Endodermal cell (in vitro differentiated cells): Measurements from ENCODE around the gene KIF20B. TPM values are rescaled to one million over a fixed set of nuclear protein-coding genes. Genes with fewer than 3 reads are reported as not detected.

ENCODE experiments used
- DNase-seq: peaks from one replicate; pipeline ENCODE4 v3.0.0-alpha.2; 2017
- H3K27ac ChIP-seq: 2 replicates; pipeline ENCODE4 v1.5.1; 2013; ENCODE audit warnings: mild to moderate bottlenecking, low read depth, low read length, moderate library complexity
- H3K27me3 ChIP-seq: 2 replicates; pipeline ENCODE4 v1.6.1; 2013; ENCODE audit warnings: mild to moderate bottlenecking, low read length, moderate library complexity; ENCODE audit not compliant: insufficient read depth, control insufficient read depth, poor library complexity, severe bottlenecking
- H3K36me3 ChIP-seq: 2 replicates; pipeline ENCODE4 v1.7.0; 2013; ENCODE audit warnings: mild to moderate bottlenecking, low read length, moderate library complexity; ENCODE audit not compliant: control insufficient read depth, insufficient read depth
- H3K4me1 ChIP-seq: one replicate; pipeline ENCODE4 v1.7.0; 2013; ENCODE audit warnings: low read length; ENCODE audit not compliant: control insufficient read depth, insufficient read depth
- H3K4me3 ChIP-seq: 2 replicates; pipeline ENCODE4 v1.5.1; 2013; ENCODE audit warnings: mild to moderate bottlenecking, low read length, moderate library complexity
- H3K9ac ChIP-seq: 2 replicates; pipeline ENCODE4 v1.6.1; 2013; ENCODE audit warnings: mild to moderate bottlenecking, low read length, moderate library complexity; ENCODE audit not compliant: poor library complexity, severe bottlenecking; ENCODE audit errors: extremely low read depth
- H3K9me3 ChIP-seq: 2 replicates; pipeline ENCODE4 v1.6.1; 2013; ENCODE audit warnings: mild to moderate bottlenecking, low read length, moderate library complexity; ENCODE audit not compliant: control insufficient read depth
- H3K27ac Mint-ChIP-seq: 2 replicates; pipeline ENCODE4 v1.8.0; 2020; ENCODE audit warnings: mixed read lengths
- H3K27me3 Mint-ChIP-seq: 2 replicates; pipeline ENCODE4 v1.8.0; 2021; ENCODE audit warnings: mild to moderate bottlenecking, mixed read lengths; ENCODE audit not compliant: insufficient read depth
- H3K36me3 Mint-ChIP-seq: 2 replicates; pipeline ENCODE4 v1.8.0; 2020; ENCODE audit warnings: low read depth, mixed read lengths
- H3K4me1 Mint-ChIP-seq: 2 replicates; pipeline ENCODE4 v1.8.0; 2020; ENCODE audit warnings: mixed read lengths
- H3K4me3 Mint-ChIP-seq: 2 replicates; pipeline ENCODE4 v1.8.0; 2020; ENCODE audit warnings: mild to moderate bottlenecking, moderate library complexity, mixed read lengths
- H3K9me3 Mint-ChIP-seq: 2 replicates; pipeline ENCODE4 v1.8.0; 2020; ENCODE audit warnings: mild to moderate bottlenecking, mixed read lengths
- WGBS, 2 experiments: methylation state at CpG; one replicate each; pipeline versions ENCODE4 v1.1.5 to v1.1.7; 2013; ENCODE audit warnings: missing lambda C conversion rate in 2 of 2, mixed read lengths in 1 of 2; ENCODE audit not compliant: insufficient coverage in 1 of 2, insufficient read length in 1 of 2; 5-methylcytosine and 5-hydroxymethylcytosine counted together
- total RNA-seq, 2 donors: library from RNA; stranded (reverse); fragmentation: NEBNext Ultra II Directional in 1 of 2; extraction: Animal tissue kit (Norgen Biotek cat#: 25700) in 1 of 2; gene quantifications; 2 replicates in 1 of 2; 3 replicates in 1 of 2; pipeline ENCODE4 v1.2.1, GENCODE V29; 2021
- TF ChIP-seq, protein P1 (sequence below): fragments of 200-600 bp; sonication (generic); conservative IDR thresholded peaks from 2 replicates; pipeline ENCODE4 v1.5.0; 2021; ENCODE audit warnings: antibody characterized with exemption, mild to moderate bottlenecking

KIF20B gene
- total RNA-seq, 2 donors from 2014 or later = 43.4 to 43.7 TPM

GRCh38 chr10:89668386-89669071, 32.9 kb upstream of the KIF20B start:
- Histone ChIP-seq H3K27me3 (no peaks in the 10 kb centered on the region), H3K9ac (no peak overlapping the region), H3K4me1 (no peaks in the 10 kb centered on the region), H3K9me3 (no peaks in the 10 kb centered on the region), H3K4me3 (no peak overlapping the region), H3K36me3 (no peaks in the 10 kb centered on the region), H3K27ac (no peak overlapping the region)
- Mint-ChIP-seq H3K9me3 (no peaks in the 10 kb centered on the region), H3K36me3 (no peaks in the 10 kb centered on the region), H3K27ac (no peak overlapping the region), H3K4me3 (no peak overlapping the region), H3K27me3 (no peaks in the 10 kb centered on the region), H3K4me1 (peaks cover 6% of the 10 kb centered on the region)
- TF ChIP-seq, protein P1, sequence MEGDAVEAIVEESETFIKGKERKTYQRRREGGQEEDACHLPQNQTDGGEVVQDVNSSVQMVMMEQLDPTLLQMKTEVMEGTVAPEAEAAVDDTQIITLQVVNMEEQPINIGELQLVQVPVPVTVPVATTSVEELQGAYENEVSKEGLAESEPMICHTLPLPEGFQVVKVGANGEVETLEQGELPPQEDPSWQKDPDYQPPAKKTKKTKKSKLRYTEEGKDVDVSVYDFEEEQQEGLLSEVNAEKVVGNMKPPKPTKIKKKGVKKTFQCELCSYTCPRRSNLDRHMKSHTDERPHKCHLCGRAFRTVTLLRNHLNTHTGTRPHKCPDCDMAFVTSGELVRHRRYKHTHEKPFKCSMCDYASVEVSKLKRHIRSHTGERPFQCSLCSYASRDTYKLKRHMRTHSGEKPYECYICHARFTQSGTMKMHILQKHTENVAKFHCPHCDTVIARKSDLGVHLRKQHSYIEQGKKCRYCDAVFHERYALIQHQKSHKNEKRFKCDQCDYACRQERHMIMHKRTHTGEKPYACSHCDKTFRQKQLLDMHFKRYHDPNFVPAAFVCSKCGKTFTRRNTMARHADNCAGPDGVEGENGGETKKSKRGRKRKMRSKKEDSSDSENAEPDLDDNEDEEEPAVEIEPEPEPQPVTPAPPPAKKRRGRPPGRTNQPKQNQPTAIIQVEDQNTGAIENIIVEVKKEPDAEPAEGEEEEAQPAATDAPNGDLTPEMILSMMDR = no peak
- 90 to 92% methylated on average over 2 to 3 of the region's 3 CpGs for WGBS, 2 experiments
- no peak for DNase-seq

DNA sequence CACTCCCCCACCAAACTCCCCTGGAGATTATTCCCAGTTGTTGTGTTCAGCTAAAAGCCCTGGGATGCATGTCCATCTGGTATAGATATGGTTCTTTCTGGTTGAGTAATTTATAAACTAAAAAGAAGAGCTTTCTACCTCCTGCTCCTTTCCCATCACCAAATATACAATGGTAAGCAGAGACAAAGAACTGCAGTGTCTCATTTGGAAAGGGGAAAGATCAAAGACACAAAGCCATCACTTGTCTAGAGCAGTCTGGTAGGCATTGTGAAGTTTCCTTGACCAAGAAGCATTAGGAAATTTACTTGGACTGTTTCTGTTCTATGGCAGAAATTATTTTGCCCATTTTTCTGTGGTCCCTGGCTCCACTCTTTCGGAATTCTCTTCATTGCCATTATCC, 31.4 kb upstream of the KIF20B start:
- peaks cover 17% of the 10 kb centered on the region for H3K4me1 Mint-ChIP-seq
- no peak overlapping the region for H3K4me3 ChIP-seq

DNA sequence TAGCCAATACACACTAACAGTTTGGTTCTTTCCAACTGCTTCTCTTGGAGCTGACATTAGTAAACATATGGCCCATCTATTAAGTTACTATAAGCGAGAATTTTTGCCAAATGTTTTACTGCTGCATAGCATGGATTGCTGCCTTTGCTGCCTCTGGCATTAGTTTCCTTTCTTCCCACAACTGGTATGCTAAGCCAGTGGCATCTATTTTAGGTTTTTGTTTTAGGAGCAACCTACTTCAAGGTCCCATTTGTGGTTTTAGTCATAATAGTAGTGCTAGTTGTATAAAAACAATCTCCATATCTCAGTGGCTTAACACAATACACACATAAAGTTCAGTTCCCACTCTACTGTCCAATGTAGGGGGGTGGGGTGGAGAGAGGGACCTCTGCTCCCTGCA, 30.5 kb upstream of the KIF20B start:
- no peaks in the 10 kb centered on the region for H3K27me3 ChIP-seq
- H3K27ac ChIP-seq = no peak overlapping the region
- peaks cover 6% of the 10 kb centered on the region for H3K4me1 ChIP-seq
- no peak overlapping the region for H3K9ac ChIP-seq
- no peaks in the 10 kb centered on the region for H3K36me3 ChIP-seq
- Mint-ChIP-seq H3K4me1 (peaks cover 25% of the 10 kb centered on the region), H3K36me3 (no peaks in the 10 kb centered on the region), H3K9me3 (no peaks in the 10 kb centered on the region), H3K27me3 (no peaks in the 10 kb centered on the region), H3K27ac (no peak overlapping the region), H3K4me3 (no peak overlapping the region)
- H3K9me3 ChIP-seq = no peaks in the 10 kb centered on the region
- 88 to 92% methylated on average over 1 of the region's 1 CpG for WGBS, 2 experiments
- no peak overlapping the region for H3K4me3 ChIP-seq
- no peak for DNase-seq
- TF ChIP-seq, protein P1 = no peak

More for the DNA sequence above, 31.4 kb upstream of the KIF20B start:
- no peaks in the 10 kb centered on the region for H3K9me3 Mint-ChIP-seq
- H3K9me3 ChIP-seq = no peaks in the 10 kb centered on the region
- no peak overlapping the region for H3K27ac Mint-ChIP-seq
- H3K4me3 Mint-ChIP-seq = no peak overlapping the region
- TF ChIP-seq, protein P1 = no peak
- peaks cover 2% of the 10 kb centered on the region for H3K4me1 ChIP-seq
- no peak overlapping the region for H3K27ac ChIP-seq
- no peaks in the 10 kb centered on the region for H3K36me3 ChIP-seq
- no peak overlapping the region for H3K9ac ChIP-seq
- H3K27me3 Mint-ChIP-seq = no peaks in the 10 kb centered on the region
- no peak for DNase-seq
- 95% methylated on average over 1 of the region's 1 CpG; no CpG with 5 or more reads in 1 of the 2 experiments for WGBS, 2 experiments
- H3K36me3 Mint-ChIP-seq = no peaks in the 10 kb centered on the region
- H3K27me3 ChIP-seq = no peaks in the 10 kb centered on the region
